ENCODE results near the gene NKTR.

The NKTR gene

GRCh38 chr3:42658091-42658770 lies 57.7 kb downstream of the NKTR start:
- Histone ChIP-seq H3K9ac (ENCODE audit: low read length) (no peak overlapping the region), H3K4me1 (ENCODE audit: control insufficient read depth, insufficient read depth, low read length) (peaks cover 25% of the 10 kb centered on the region)
- no peak for DNase-seq (ENCODE audit: low read depth)

GRCh38 chr3:42658771-42659390 lies 58.4 kb downstream of the NKTR start:
- H3K9me3 ChIP-seq (ENCODE audit: control insufficient read depth, low read length): no peaks in the 10 kb centered on the region
- H3K9ac ChIP-seq (ENCODE audit: low read length): no peak overlapping the region
- H3K36me3 ChIP-seq (ENCODE audit: control insufficient read depth, insufficient read depth, low read length, severe bottlenecking): peaks cover 48% of the 10 kb centered on the region
- no peak for DNase-seq (ENCODE audit: low read depth)
- no peak overlapping the region for H3K4me3 ChIP-seq (ENCODE audit: low read length)
- H3K4me1 ChIP-seq (ENCODE audit: control insufficient read depth, insufficient read depth, low read length): peaks cover 24% of the 10 kb centered on the region
- H3K27me3 ChIP-seq (replicated peaks; ENCODE audit: control insufficient read depth, insufficient read depth, low read length): no peaks in the 10 kb centered on the region

More at GRCh38 chr3:42658091-42658770, 57.7 kb downstream of the NKTR start:
- Histone ChIP-seq H3K4me3 (ENCODE audit: low read length) (no peak overlapping the region), H3K27me3 (replicated peaks; ENCODE audit: control insufficient read depth, insufficient read depth, low read length) (no peaks in the 10 kb centered on the region), H3K36me3 (ENCODE audit: control insufficient read depth, insufficient read depth, low read length, severe bottlenecking) (peaks cover 44% of the 10 kb centered on the region), H3K9me3 (ENCODE audit: control insufficient read depth, low read length) (no peaks in the 10 kb centered on the region)

DNA sequence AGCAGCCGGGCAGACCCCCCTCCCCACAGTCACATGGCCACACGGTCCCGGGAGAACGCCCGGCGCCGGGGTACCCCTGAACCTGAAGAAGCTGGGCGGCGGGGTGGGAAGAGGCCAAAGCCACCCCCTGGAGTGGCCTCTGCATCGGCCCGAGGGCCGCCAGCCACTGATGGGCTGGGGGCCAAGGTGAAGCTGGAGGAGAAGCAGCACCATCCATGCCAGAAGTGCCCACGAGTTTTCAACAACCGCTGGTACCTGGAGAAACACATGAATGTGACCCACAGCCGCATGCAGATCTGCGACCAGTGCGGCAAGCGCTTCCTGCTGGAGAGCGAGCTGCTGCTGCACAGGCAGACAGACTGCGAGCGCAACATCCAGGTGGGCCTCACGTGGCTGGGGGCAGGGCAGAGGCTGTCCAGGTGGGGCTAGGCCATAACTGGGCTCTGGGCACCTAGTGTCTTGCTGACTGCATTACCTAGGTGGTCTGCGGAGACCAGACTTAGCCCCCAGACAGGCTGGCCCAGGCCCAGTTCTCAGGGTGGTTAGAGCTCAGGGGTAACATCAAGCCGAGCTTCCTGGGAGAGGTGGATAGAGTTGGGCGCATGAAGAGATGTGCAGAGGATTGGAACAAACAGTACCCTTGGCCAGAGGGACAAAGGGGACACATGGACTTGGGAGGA lies 59.1 kb downstream of the NKTR start:
- Histone ChIP-seq H3K36me3 (ENCODE audit: control insufficient read depth, insufficient read depth, low read length, severe bottlenecking) (peaks cover 48% of the 10 kb centered on the region), H3K9me3 (ENCODE audit: control insufficient read depth, low read length) (no peaks in the 10 kb centered on the region), H3K9ac (ENCODE audit: low read length) (no peak overlapping the region), H3K4me1 (ENCODE audit: control insufficient read depth, insufficient read depth, low read length) (peaks cover 24% of the 10 kb centered on the region), H3K27me3 (replicated peaks; ENCODE audit: control insufficient read depth, insufficient read depth, low read length) (no peaks in the 10 kb centered on the region), H3K4me3 (ENCODE audit: low read length) (no peak overlapping the region)
- DNase-seq (ENCODE audit: low read depth): no peak

GRCh38 chr3:42660131-42660715 lies 59.7 kb downstream of the NKTR start:
- Histone ChIP-seq H3K9me3 (ENCODE audit: control insufficient read depth, low read length) (no peaks in the 10 kb centered on the region), H3K4me1 (ENCODE audit: control insufficient read depth, insufficient read depth, low read length) (peaks cover 22% of the 10 kb centered on the region), H3K9ac (ENCODE audit: low read length) (no peak overlapping the region), H3K4me3 (ENCODE audit: low read length) (no peak overlapping the region), H3K36me3 (ENCODE audit: control insufficient read depth, insufficient read depth, low read length, severe bottlenecking) (peaks cover 48% of the 10 kb centered on the region), H3K27me3 (replicated peaks; ENCODE audit: control insufficient read depth, insufficient read depth, low read length) (no peaks in the 10 kb centered on the region)
- no peak for DNase-seq (ENCODE audit: low read depth)

DNA sequence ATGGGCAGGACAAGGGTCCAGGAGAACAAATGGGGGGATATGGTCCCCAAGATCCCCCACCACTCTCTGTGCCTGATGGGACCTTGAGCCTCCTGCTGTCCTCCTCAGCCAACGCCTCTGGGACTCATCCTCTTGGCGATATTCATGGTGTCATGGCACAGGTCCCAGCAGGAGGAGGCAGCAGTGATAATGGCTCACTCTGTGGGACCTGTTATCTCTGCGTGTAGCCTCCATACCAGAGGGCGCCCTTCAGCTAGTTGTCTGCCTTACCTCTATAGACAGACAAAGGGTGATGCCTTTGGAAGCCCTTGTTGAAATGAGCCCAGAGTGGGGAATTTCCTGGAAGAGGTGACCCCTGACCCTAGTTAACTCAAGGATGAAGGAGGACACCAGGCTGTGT lies 60.4 kb downstream of the NKTR start:
- H3K4me3 ChIP-seq (ENCODE audit: low read length): no peak overlapping the region
- no peaks in the 10 kb centered on the region for H3K9me3 ChIP-seq (ENCODE audit: control insufficient read depth, low read length)
- DNase-seq (ENCODE audit: low read depth): no peak
- peaks cover 21% of the 10 kb centered on the region for H3K4me1 ChIP-seq (ENCODE audit: control insufficient read depth, insufficient read depth, low read length)
- peaks cover 48% of the 10 kb centered on the region for H3K36me3 ChIP-seq (ENCODE audit: control insufficient read depth, insufficient read depth, low read length, severe bottlenecking)
- H3K9ac ChIP-seq (ENCODE audit: low read length): no peak overlapping the region
- H3K27me3 ChIP-seq (replicated peaks; ENCODE audit: control insufficient read depth, insufficient read depth, low read length): no peaks in the 10 kb centered on the region

DNA sequence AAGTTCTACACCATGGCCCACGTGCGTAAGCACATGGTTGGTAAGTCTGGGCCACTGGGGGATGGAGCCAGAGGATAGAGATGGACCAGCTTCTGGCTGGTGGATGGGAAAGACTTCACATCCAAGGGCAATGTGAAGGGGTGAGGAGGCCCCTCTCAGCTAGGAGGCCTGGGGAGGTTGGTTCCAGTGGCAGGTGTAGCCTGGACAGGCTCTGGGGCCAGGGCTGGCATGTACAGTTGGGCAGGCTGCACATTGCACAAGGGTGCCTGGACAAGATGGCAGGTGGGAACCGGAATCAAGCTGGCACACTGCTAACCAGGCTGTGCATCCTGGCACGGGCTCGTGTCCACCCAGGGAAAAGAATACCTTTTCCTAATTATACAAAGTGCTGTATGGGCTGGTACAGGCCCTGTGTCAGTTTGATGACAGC lies 61.1 kb downstream of the NKTR start:
- peaks cover 24% of the 10 kb centered on the region for H3K4me1 ChIP-seq (ENCODE audit: control insufficient read depth, insufficient read depth, low read length)
- peaks cover 48% of the 10 kb centered on the region for H3K36me3 ChIP-seq (ENCODE audit: control insufficient read depth, insufficient read depth, low read length, severe bottlenecking)
- no peaks in the 10 kb centered on the region for H3K9me3 ChIP-seq (ENCODE audit: control insufficient read depth, low read length)
- H3K4me3 ChIP-seq (ENCODE audit: low read length): no peak overlapping the region
- H3K9ac ChIP-seq (ENCODE audit: low read length): no peak overlapping the region
- no peak for DNase-seq (ENCODE audit: low read depth)
- no peaks in the 10 kb centered on the region for H3K27me3 ChIP-seq (replicated peaks; ENCODE audit: control insufficient read depth, insufficient read depth, low read length)

- peaks cover 30% of the 10 kb centered on the region for H3K4me1 ChIP-seq (ENCODE audit: control insufficient read depth, insufficient read depth, low read length)
- no peaks in the 10 kb centered on the region for H3K9me3 ChIP-seq (ENCODE audit: control insufficient read depth, low read length)
Observed at GRCh38 chr3:42662037-42662812, 61.7 kb downstream of the NKTR start.

DNA sequence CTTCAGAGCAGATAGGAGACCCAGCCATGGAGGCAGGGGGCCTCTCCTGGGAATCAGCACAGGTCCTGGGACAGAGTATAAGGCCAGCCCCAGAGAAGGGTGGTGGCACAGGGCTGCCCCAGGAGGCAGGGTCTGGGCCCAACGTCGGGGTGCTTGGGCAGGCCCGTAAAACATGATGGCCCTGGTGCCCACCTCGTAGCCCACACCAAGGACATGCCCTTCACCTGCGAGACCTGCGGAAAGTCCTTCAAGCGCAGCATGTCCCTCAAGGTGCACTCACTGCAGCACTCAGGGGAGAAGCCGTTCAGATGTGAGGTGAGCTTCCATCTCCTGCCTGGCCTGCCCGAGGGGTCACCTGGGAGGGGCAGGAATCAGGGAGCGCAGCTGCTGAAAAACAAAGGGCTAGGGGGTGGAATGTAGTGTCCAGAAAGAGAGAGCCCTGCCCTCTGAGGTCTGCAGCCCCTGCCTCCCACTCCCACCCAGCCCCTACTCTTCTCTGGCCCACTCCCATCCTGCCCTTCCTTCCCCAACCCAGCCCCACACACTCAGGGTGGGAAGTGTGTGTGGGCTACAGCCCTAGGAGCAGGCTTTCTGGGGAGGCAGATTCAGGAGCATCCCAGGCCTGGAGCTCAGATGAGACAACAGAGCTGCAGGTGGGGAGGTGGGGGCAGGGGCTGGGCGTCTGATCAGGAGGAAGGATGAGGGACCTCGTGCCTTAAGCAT lies 62.5 kb downstream of the NKTR start:
- H3K27me3 ChIP-seq (replicated peaks; ENCODE audit: control insufficient read depth, insufficient read depth, low read length): no peaks in the 10 kb centered on the region
- H3K4me1 ChIP-seq (ENCODE audit: control insufficient read depth, insufficient read depth, low read length): peaks cover 30% of the 10 kb centered on the region
- H3K9me3 ChIP-seq (ENCODE audit: control insufficient read depth, low read length): no peaks in the 10 kb centered on the region
- peaks cover 48% of the 10 kb centered on the region for H3K36me3 ChIP-seq (ENCODE audit: control insufficient read depth, insufficient read depth, low read length, severe bottlenecking)
- no peak overlapping the region for H3K4me3 ChIP-seq (ENCODE audit: low read length)
- DNase-seq (ENCODE audit: low read depth): no peak
- H3K9ac ChIP-seq (ENCODE audit: low read length): no peak overlapping the region

More at GRCh38 chr3:42662037-42662812, 61.7 kb downstream of the NKTR start:
- DNase-seq (ENCODE audit: low read depth): no peak
- Histone ChIP-seq H3K36me3 (ENCODE audit: control insufficient read depth, insufficient read depth, low read length, severe bottlenecking) (peaks cover 48% of the 10 kb centered on the region), H3K27me3 (replicated peaks; ENCODE audit: control insufficient read depth, insufficient read depth, low read length) (no peaks in the 10 kb centered on the region), H3K4me3 (ENCODE audit: low read length) (no peak overlapping the region), H3K9ac (ENCODE audit: low read length) (no peak overlapping the region)

GRCh38 chr3:42663581-42664437 lies 63.3 kb downstream of the NKTR start:
- no peak for DNase-seq (ENCODE audit: low read depth)

GRCh38 chr3:42664438-42664803 lies 63.9 kb downstream of the NKTR start:
- no peak overlapping the region for H3K9ac ChIP-seq (ENCODE audit: low read length)
- H3K4me1 ChIP-seq (ENCODE audit: control insufficient read depth, insufficient read depth, low read length): peaks cover 27% of the 10 kb centered on the region
- no peaks in the 10 kb centered on the region for H3K27me3 ChIP-seq (replicated peaks; ENCODE audit: control insufficient read depth, insufficient read depth, low read length)
- DNase-seq (ENCODE audit: low read depth): no peak
- peaks cover 36% of the 10 kb centered on the region for H3K36me3 ChIP-seq (ENCODE audit: control insufficient read depth, insufficient read depth, low read length, severe bottlenecking)
- H3K9me3 ChIP-seq (ENCODE audit: control insufficient read depth, low read length): no peaks in the 10 kb centered on the region
- H3K4me3 ChIP-seq (ENCODE audit: low read length): no peak overlapping the region

More at GRCh38 chr3:42663581-42664437, 63.3 kb downstream of the NKTR start:
- no peaks in the 10 kb centered on the region for H3K9me3 ChIP-seq (ENCODE audit: control insufficient read depth, low read length)
- peaks cover 27% of the 10 kb centered on the region for H3K4me1 ChIP-seq (ENCODE audit: control insufficient read depth, insufficient read depth, low read length)
- no peaks in the 10 kb centered on the region for H3K27me3 ChIP-seq (replicated peaks; ENCODE audit: control insufficient read depth, insufficient read depth, low read length)
- peaks cover 40% of the 10 kb centered on the region for H3K36me3 ChIP-seq (ENCODE audit: control insufficient read depth, insufficient read depth, low read length, severe bottlenecking)
- H3K4me3 ChIP-seq (ENCODE audit: low read length): no peak overlapping the region
- no peak overlapping the region for H3K9ac ChIP-seq (ENCODE audit: low read length)
